ENCODE data around the gene INO80B.
"Not testable (repeated sequence)": the region's sequence is repeated elsewhere in the genome, so short reads cannot be mapped to it uniquely, and the experiment has no call there.

Gene INO80B

DNA sequence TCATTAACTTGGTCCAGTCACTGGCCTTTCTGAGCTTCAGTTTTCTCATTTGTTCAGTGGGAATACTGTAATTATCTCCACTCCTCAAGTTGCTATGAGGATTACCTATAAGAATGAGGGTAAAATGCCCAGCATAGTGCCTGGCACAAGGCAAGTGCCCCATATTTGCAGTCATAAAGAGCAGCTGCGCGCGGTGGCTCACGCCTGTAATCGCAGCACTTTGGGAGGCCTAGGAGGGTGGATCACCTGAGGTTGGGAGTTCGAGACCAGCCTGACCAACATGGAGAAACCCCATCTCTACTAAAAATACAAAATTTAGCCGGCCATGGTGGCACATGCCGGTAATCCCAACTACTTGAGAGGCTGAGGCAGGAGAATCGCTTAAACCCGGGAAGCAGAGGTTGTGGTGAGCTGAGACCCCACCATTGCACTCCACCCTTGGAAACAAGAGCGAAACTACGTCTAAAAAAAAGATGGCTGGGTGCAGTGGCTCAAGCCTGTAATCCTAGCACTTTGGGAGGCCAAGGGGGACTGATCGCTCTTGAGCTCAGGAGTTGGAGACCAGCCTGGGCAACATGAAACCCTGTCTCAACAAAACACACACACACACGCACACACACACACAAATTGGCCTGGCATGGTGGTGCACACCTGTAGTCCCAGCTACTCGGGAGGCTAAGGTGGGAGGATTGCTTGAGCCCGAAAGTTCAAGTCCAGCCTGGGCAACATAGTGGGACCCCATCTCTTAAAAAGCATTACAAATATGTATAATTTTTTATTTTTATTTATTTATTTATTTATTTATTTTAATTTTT is 12.2 kb upstream of the INO80B start:
- peak in 1 of 10 donors; percentile 39 for DNase-seq
- intact Hi-C loops (cut with DNase I): not testable (repeated sequence)

DNA sequence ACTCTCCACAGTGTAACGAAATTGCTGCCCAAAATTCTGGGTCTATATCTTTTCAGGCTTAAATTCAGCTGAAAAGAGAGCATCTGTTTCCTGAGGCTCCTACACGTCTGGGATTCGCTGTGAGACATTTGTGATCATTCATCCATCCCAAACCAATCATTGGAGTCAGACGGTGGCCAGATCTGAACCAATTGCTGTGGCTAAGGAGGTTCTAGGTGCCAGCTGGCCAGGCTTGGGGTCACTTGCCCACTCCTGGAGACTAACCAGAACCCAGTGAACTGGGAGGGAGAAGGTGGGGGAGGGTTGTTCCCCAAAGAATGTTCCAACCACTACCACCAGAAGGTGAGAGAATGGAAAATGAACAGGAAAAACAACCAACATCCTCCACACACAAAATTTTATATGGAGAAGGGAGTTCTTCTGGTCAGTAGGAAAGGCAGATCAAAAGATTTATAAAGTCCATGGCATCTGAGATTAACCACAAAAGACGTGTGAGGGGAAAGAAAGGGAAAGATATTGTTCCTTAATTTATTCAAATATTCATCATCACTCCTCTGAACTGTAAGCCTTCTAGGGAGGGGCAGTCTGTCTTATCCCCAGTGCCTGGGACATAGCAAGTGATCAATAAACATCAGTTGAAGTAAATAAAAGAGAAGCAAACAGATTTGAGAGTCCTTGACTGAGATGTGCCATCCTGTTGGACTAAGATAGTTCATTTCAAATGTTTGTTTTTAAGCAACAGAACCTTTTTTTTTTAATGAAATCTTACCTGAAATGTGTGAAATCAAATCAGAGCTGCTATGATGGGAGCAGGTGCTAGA is 10.2 kb upstream of the INO80B start:
- peak in 2 of 10 donors; percentile 3 to 43 for DNase-seq
- intact Hi-C loops (cut with DNase I): no loop called here

DNA sequence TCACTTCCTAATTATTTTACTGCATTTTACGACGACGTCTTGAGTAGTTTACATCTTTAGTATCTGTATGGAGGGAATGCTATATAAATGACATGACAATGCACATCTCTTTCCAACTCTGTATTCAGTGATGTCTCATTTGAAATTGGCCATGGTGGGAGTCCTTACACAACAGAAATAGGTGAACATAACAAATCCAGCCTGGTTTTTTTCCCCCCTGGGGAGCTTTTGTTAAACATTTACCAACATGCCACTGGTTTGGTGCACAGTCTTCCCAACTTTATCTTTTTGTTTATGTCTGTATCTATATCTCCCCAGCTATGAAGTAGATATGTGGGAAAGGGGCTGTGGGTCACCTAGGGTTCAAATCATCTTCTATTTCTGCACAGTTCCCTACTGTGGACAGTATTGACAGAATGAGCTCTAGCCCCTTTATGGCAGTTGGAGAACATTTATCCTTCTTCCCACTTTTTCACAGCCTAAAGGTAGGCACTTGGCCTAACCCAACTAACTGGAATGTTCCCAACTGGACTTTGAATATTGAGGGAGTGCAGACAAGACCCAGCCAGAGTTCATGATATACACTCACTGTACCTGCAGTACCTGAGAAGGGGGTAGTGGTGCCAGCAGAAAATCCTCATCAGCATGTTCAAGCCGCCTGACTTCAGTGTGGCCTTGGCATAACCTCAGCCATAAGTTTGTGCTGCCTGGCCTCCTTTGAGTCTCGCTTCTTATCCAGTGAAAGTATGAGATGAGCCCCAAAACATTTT is 7.5 kb upstream of the INO80B start:
- peak in 1 of 10 donors; percentile 18 for DNase-seq
- intact Hi-C loops (cut with DNase I): no loop called here

DNA sequence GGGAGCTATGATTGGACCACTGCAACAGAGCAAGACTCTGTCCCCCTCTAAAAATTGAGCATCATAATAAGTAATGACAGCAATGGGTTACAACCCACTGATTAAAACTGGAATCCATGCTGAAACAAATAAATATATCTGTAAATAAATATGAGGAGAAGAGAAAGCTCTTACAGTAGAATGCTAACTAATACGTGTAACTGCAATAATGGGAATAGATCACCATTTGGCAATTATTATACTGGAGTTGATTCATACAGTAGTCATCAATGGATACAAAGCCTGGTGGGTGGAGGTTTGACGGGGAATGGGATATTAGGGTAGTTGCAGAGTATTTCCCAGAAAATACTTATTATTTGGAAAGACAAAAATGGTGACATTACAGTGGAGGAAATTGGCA is 6.1 kb upstream of the INO80B start:
- DNase-seq: no peak
- intact Hi-C loops (cut with DNase I): no loop called here

DNA sequence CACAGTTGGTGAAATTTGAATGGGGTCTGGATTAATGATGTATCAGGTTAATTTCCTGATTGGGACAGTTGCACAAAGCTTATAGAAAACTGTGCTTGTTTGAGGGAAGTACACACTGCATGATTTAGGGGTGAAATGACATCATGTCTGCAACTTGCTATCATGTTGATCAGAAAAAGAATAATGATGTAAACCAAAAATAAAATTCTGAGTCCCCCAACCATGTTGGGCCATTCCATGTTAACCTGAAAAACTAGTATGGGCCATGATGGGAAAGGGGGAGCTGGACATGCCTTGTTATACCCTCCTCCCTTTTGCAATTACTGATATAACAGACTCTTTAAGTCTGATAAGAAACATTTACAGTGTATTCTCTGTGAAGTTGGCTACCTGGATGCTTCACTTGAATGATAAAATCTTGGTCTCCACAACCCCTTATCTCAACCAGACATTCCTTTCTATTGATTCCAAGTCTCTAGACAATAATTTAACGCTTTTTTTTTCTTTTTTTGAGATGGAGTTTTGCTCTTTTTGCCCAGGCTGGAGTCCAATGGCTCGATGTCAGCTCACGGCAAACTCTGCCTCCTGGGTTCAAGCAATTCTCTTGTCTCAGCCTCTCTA is 4.2 kb upstream of the INO80B start:
- DNase-seq: no peak
- intact Hi-C loops (cut with DNase I): loop anchor here (5.0 kb wide), 1 partner anchor 68 kb away; the partner anchor contains the start of gene DCTN1

DNA sequence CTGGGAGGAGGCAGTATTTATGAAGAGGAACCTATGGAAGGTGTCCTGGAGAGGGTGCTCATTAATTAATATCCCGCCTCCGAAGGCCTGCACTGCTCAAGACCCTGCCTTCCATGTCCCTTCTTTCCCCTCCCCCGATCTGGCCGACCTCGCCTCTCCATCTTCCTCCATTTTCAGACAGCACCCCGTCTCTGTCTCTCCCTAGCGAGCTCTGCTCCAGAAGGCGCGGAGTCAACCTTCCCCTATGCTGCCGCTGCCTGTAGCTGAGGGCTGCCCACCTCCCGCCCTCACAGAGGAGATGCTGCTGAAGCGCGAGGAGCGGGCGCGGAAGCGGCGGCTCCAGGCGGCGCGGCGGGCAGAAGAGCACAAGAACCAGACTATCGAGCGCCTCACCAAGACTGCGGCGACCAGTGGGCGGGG is 2.3 kb downstream of the INO80B start:
- no peak for DNase-seq
- intact Hi-C loops (cut with DNase I): loop anchor here (5.0 kb wide), 1 partner anchor 35 kb away; the partner anchor contains the start of genes C2orf81 and WDR54

DNA sequence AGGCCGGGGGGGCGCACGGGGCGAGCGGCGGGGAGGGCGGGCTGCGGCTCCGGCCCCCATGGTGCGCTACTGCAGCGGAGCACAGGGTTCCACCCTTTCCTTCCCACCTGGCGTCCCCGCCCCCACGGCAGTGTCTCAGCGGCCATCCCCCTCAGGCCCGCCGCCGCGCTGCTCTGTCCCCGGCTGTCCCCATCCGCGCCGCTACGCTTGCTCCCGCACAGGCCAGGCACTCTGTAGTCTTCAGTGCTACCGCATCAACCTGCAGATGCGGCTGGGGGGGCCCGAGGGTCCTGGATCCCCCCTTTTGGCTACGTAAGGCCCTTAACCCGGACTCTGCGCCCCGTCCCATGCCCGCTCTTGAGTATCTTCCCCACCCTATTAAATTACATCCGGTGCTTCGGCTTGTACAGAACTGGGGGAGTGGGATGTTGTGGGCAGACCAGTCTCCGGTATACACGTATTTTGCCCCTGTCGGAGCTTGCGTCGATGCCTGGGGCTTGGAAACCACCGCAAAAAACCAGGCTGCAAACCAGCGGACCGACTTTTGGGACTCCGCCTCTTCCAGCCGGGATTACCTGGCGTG is 2.8 kb downstream of the INO80B start:
- intact Hi-C loops (cut with DNase I): loop anchor here (5.0 kb wide), 1 partner anchor 35 kb away; the partner anchor contains the start of genes C2orf81 and WDR54
- DNase-seq: peak; percentile 43 to 94 (median 65)

DNA sequence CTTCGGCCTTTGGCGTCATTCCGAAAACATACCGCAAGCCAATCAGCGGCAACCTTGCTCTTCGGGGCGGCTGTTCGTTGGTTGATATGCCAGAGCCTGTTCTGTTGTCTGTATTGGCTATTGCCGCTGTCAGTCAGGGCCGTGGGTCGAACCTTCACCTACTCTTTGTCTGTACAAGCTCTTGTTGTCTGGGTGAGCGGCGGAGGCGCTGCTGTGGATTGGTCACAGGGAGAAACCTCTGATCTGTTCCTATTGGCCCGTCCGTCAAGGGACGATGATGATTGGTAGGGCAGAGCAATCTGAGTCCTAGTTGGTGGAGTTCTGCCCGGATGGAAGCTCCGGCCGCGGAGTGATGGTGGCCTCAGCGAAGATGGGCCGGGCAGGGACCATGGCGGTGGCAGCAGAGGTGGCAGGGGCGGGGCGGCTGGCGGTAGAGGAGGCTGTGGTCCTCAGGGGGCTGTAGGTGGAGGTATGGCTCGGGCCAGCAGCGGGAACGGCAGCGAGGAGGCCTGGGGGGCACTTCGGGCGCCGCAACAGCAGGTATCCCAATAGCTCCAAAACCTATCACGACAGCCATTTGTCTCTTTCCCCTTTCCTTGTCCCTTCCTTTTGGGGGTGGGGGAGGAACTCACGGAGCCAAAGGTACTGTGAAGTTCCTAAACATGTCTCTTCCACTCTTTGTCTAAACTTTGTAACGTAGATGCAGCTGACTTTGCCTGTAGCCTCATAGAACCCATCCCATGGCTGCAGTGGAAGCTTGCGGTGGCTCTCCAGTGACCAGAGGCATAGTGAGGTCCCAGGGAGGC is 3.4 kb downstream of the INO80B start, which contains the start of gene WBP1:
WBP1 (plus strand) TSS at position 307 of the 806 bp plus-strand sequence; CDS start at position 472, 165 bp downstream.
- intact Hi-C loops (cut with DNase I): loop anchor here (5.0 kb wide), 1 partner anchor 36 kb away; the partner anchor contains the start of genes C2orf81 and WDR54
- peak; percentile 99 to 100 (median 100) for DNase-seq

DNA sequence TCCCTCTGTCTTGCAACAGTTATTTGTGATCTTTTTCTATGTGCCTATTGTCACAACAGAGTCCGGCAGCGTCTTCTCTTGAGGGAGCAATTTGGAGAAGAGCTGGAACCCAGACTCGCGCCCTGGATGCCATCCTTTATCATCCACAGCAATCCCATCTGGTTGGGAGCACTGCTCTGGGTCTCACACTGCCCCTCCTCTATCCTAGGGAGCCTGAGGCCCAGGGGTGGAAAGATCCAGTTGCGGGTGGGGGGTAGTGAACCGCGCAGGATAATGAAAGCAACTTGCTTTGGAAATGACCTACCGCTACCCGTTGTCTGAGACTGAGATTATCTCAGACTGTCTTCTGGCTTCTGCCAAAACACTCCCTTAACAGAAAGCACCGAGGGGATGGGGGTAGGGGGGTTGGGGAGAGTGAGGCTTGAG is 4.1 kb downstream of the INO80B start:
- DNase-seq: peak in 1 of 10 donors; percentile 55
- intact Hi-C loops (cut with DNase I): loop anchor here (5.0 kb wide), 1 partner anchor 37 kb away; the partner anchor contains the start of genes C2orf81 and WDR54

DNA sequence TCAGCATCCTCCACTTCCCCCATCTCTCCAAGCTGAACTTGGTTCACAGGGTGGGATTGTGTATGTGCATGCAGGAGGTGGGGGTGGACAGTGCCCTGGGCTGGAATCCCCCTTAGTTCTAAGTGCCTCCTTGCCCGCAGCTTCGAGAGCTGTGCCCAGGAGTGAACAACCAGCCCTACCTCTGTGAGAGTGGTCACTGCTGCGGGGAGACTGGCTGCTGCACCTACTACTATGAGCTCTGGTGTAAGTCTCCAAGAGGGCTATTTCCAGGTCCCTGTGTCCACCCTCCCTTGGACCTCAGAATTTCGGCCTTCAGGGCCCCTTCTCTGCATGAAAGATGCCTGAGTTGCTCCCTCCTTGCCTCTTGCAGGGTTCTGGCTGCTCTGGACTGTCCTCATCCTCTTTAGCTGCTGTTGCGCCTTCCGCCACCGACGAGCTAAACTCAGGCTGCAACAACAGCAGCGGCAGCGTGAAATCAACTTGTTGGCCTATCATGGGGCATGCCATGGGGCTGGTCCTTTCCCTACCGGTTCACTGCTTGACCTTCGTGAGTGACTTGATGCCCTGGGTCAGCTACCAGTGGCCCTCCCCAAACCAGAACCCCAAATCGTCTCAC is 4.7 kb downstream of the INO80B start:
- DNase-seq: peak in 1 of 10 donors; percentile 63
- intact Hi-C loops (cut with DNase I): loop anchor here (5.0 kb wide), 1 partner anchor 37 kb away; the partner anchor contains the start of genes C2orf81 and WDR54

DNA sequence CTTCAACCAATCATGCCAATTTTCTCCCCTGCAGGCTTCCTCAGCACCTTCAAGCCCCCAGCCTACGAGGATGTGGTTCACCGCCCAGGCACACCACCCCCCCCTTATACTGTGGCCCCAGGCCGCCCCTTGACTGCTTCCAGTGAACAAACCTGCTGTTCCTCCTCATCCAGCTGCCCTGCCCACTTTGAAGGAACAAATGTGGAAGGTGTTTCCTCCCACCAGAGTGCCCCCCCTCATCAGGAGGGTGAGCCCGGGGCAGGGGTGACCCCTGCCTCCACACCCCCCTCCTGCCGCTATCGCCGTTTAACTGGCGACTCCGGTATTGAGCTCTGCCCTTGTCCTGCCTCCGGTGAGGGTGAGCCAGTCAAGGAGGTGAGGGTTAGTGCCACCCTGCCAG is 5.3 kb downstream of the INO80B start:
- DNase-seq: peak in 2 of 10 donors; percentile 44 to 45
- intact Hi-C loops (cut with DNase I): not testable (repeated sequence)

DNA sequence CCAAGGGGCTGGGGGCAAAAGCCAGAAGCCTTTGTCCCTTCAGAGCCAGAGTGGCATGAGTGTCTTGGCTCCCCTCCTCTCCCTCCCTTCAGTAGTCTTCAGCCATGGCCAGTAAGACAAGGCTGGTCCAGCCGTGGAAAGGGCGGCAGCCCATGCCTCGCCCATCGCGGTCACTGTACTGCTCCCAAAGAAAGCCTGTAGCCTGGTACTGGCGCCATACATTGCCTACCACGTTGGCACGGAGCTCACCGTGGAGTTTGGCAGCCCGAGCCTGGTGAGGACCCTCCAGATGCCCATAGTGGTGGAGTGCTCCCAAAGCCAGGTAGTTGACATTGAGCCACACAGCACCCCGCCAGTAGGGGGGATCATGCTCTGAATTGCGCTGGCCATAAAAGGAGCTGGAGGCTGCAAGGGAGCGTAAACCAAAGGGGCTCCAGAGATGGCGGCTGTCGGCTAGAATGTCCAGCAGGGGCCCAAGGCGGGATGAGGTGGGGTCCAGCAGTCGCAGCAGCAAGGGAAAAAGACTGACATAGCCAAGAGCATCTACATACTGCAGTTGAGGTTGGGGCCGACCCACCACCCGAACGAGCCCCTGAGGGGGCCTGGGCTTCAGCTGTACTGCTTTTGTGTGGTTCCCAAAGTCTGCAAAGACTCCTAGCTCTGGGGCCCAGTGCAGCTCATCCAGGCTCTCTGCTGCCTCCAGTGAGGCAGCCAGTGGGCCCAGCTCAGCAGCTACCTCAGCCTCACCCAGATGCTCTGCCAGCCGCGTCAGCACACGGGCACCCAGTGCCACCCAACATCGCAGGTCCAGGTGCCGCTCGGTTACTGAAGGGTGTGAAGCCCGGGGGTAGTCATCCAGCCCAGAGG is 6.5 kb downstream of the INO80B start:
- intact Hi-C loops (cut with DNase I): no loop called here
- DNase-seq: peak in 2 of 10 donors; percentile 71 to 84

DNA sequence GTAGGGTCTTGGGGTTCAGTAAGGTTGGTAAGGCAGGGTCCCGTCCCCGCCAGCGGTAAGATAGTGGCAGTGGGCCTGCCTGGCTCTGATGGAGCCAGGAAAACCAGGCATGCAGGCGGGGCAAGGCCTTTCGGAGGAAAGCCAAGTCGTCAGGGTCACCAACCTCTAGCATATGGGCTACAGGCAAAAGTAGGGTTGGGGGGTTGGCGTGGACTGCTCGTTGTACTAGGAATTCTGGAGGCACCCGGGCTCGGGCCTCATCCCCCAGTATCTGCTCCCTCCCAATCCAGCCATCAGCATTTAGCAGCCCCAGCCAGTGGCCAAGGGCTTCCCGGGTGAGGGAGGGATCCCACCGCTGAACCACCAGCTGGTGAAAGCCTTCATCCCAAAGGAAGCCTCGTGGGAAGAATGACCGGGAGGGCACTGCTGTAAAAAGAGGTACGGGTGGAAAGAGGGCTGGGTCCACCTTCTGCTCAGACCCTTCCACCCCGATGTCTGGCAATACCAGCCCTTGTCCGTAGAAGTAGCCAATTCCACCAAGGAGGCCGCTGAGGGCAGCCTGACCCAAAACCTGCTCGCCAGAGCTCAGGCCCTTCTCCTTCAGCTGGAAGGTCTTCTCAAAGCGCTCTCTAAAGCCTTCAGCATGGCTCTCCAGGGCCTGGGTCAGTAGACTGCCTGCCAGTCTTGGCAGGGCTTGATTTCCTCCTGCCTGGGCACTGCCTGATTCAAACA is 7.3 kb downstream of the INO80B start:
- peak in 1 of 10 donors; percentile 49 for DNase-seq
- intact Hi-C loops (cut with DNase I): no loop called here

DNA sequence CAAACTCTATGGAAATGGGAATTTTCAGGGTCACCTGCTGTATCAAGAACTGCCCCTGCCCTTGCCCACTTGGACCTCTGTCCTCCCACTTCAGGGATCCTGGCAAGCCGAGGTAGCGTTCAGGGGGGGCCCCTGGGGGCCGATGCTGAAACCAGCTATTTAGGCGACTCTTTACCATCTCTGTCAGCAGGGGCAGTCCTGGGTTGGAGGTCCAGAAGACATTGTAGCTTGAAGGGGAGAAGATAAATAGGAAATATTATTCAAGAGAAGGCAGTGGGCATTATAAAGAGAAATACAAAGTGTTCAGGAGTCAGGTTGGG is 7.9 kb downstream of the INO80B start:
- DNase-seq: peak in 1 of 10 donors; percentile 52
- intact Hi-C loops (cut with DNase I): no loop called here

DNA sequence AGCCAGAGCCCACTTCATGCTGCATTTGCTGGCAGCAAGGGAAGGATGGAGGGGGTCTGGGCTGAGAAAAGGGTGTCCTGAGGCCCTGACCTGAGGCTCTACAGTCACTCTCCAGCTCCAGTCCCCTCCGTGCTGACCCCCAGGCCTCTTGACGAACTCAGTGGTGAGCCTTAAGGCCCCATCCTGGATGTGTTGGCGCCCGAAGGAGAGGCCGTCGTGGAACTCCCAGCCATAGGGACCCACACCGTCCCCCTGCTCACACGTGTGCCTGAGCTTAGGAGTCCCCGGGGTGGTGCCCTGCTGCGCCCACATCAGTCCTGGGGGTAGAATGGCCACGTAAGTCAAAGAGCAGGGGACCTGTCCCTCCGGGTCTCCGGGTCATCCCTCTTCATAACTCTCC is 9.5 kb downstream of the INO80B start:
- intact Hi-C loops (cut with DNase I): no loop called here
- DNase-seq: no peak

DNA sequence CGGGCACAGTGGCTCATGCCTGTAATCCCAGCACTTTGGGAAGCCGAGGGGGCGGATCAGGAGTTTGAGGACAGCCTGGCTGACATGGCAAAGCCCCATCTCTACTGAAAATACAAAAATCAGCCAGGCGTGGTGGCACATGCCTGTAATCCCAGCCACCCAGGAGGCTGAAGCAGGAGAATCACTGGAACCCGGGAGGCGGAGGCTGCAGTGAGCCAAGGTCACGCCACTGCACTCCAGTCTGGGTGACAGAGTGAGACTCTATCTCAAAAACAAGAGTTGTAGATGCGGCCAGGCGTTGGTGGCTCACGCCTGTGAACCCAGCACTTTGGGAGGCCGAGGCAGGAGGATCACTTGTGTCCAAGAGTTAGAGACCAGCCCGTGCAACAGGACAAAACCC is 15.9 kb downstream of the INO80B start:
- intact Hi-C loops (cut with DNase I); DNase-seq: not testable (repeated sequence)

All from posterior cingulate gyrus (tissue), 11 donors.